Activated T-cell treated with anti-CD3 and anti-CD28 coated beads for 4 hours (primary cell): ENCODE data around the gene MGAT3.

Experiments
- DNase-seq: peaks from one replicate; pipeline ENCODE4 v3.0.0-alpha.2; 2020

Gene MGAT3

GRCh38 chr22:39534591-39535356 lies 78.0 kb downstream of the MGAT3 start:
- peak; percentile 73 for DNase-seq

GRCh38 chr22:39535357-39535725 lies 78.5 kb downstream of the MGAT3 start:
- DNase-seq: no peak

- DNase-seq: no peak
Observed at GRCh38 chr22:39535831-39536449, 79.1 kb downstream of the MGAT3 start.

GRCh38 chr22:39536711-39537110 lies 79.9 kb downstream of the MGAT3 start:
- no peak for DNase-seq

- DNase-seq: no peak
Observed at GRCh38 chr22:39537975-39538374, 81.2 kb downstream of the MGAT3 start.
